ENCODE results near the gene AUH.

GRCh38 chr9:91341749-91342148 is 20.0 kb downstream of the AUH start:
- TF ChIP-seq POLR2AphosphoS5 (IDR thresholded peaks at IDR 0.05), result no peak
- no peak for TF ChIP-seq CTCF (IDR thresholded peaks at IDR 0.05)
- TF ChIP-seq POLR2A (IDR thresholded peaks at IDR 0.05), result no peak
- TF ChIP-seq EP300 (IDR thresholded peaks at IDR 0.05), result no peak
